SK-N-SH (cell line): ENCODE measurements around the gene MEPCE. TPM values are rescaled to one million over a fixed set of nuclear protein-coding genes. Genes with fewer than 3 reads are reported as not detected.

Experiments
- CTCF ChIA-PET: fragments of 300-600, 350-600 bp; formaldehyde crosslinking; extraction: SDS; loops from one replicate; lab custom pipeline; 2021; lab: Yijun Ruan, JAX
- POLR2A ChIA-PET: fragments of 350-600 bp; sonication (Branson Sonifier 250); formaldehyde crosslinking; extraction: SDS; loops from one replicate; lab custom pipeline; 2020; ENCODE audit warnings: antibody characterized with exemption, inconsistent platforms; lab: Yijun Ruan, JAX
- DNase-seq: peaks from one replicate; pipeline ENCODE4 v3.0.0; 2012
- H2AFZ ChIP-seq: fragments of 200-600 bp; sonication (generic); 2 replicates; pipeline ENCODE4 v1.8.1; 2016; ENCODE audit warnings: antibody characterized with exemption, mild to moderate bottlenecking, low read depth
- H3F3A ChIP-seq: fragments of 200-600 bp; sonication (generic); replicated peaks from 2 replicates; pipeline ENCODE3; 2016; ENCODE audit warnings: antibody characterized with exemption, mild to moderate bottlenecking; ENCODE audit not compliant: insufficient read depth
- H3K27ac ChIP-seq, 2 experiments: fragments of 200-500 bp in 1 of 2; fragments of 200-600 bp in 1 of 2; sonication (Bioruptor generic) in 1 of 2; sonication (generic), shearing (Covaris generic) in 1 of 2; 2 replicates each; pipeline versions ENCODE4 v1.5.1 to v1.6.1; 2014 to 2016; ENCODE audit warnings: low read depth in 2 of 2, inconsistent platforms in 1 of 2, low read length in 1 of 2, mild to moderate bottlenecking in 1 of 2, mixed read lengths in 1 of 2
- H3K27me3 ChIP-seq: fragments of 200-600 bp; sonication (generic), shearing (Covaris generic); 2 replicates; pipeline ENCODE4 v1.6.1; 2016; ENCODE audit warnings: mixed run types; ENCODE audit not compliant: insufficient read depth
- H3K36me3 ChIP-seq, 2 experiments: fragments of 200-500 bp in 1 of 2; fragments of 200-600 bp in 1 of 2; sonication (Bioruptor generic) in 1 of 2; sonication (generic) in 1 of 2; replicated peaks in 1 of 2; 2 replicates each; pipeline versions ENCODE3 to v1.5.1; 2014 to 2016; ENCODE audit warnings: low read length in 1 of 2, mild to moderate bottlenecking in 1 of 2; ENCODE audit not compliant: insufficient read depth in 2 of 2, control insufficient read depth in 1 of 2
- H3K4me1 ChIP-seq, 2 experiments: fragments of 200-500 bp in 1 of 2; fragments of 200-600 bp in 1 of 2; sonication (Bioruptor generic) in 1 of 2; sonication (generic), shearing (Covaris generic) in 1 of 2; 2 replicates each; pipeline versions ENCODE4 v1.5.1 to v1.6.1; 2014 to 2016; ENCODE audit warnings: low read depth in 1 of 2, low read length in 1 of 2, mixed run types in 1 of 2; ENCODE audit not compliant: insufficient read depth in 2 of 2, control insufficient read depth in 1 of 2
- H3K4me2 ChIP-seq: fragments of 200-600 bp; sonication (generic), shearing (Covaris generic); 2 replicates; pipeline ENCODE4 v1.6.1; 2017; ENCODE audit warnings: mixed run types
- H3K4me3 ChIP-seq, 2 experiments: fragments of 200-500 bp in 1 of 2; fragments of 200-600 bp in 1 of 2; sonication (Bioruptor generic) in 1 of 2; sonication (generic), shearing (Covaris generic) in 1 of 2; 2 replicates each; pipeline versions ENCODE4 v1.5.1 to v1.8.1; 2014 to 2016; ENCODE audit warnings: low read depth in 2 of 2, inconsistent platforms in 1 of 2, low read length in 1 of 2, mild to moderate bottlenecking in 1 of 2, mixed read lengths in 1 of 2, moderate library complexity in 1 of 2
- H3K79me2 ChIP-seq: fragments of 200-600 bp; sonication (generic); 2 replicates; pipeline ENCODE4 v1.8.1; 2017; ENCODE audit warnings: mild to moderate bottlenecking; ENCODE audit not compliant: insufficient read depth
- H3K9ac ChIP-seq: fragments of 200-600 bp; sonication (generic); 2 replicates; pipeline ENCODE4 v1.6.1; 2017; ENCODE audit warnings: mixed run types
- H3K9me2 ChIP-seq: fragments of 200-600 bp; sonication (generic); 2 replicates; pipeline ENCODE4 v1.6.1; 2017; ENCODE audit warnings: mixed run types
- H3K9me3 ChIP-seq: fragments of 200-600 bp; sonication (generic); 2 replicates; pipeline ENCODE4 v1.6.1; 2017; ENCODE audit warnings: mixed run types, mild to moderate bottlenecking, moderate library complexity
- H4K20me1 ChIP-seq: fragments of 200-600 bp; sonication (generic); 2 replicates; pipeline ENCODE4 v1.6.1; 2017; ENCODE audit warnings: mild to moderate bottlenecking, mixed run types; ENCODE audit not compliant: insufficient read depth
- ELF1 ChIP-seq: IDR thresholded peaks from 2 replicates; pipeline ENCODE4 v1.4.0; 2012
- EZH2phosphoT487 ChIP-seq: fragments of 200-600 bp; sonication (generic); IDR thresholded peaks from 2 replicates; pipeline ENCODE4 v1.6.1; 2017; ENCODE audit warnings: low read depth, mixed run types, mild to moderate bottlenecking, antibody characterized with exemption, moderate library complexity, borderline replicate concordance
- FOSL2 ChIP-seq: IDR thresholded peaks from 2 replicates; pipeline ENCODE4 v1.4.0; 2012; ENCODE audit warnings: low read depth, mild to moderate bottlenecking, moderate library complexity, borderline replicate concordance
- FOXJ3 ChIP-seq: sonication (generic); formaldehyde crosslinking; IDR thresholded peaks from 2 replicates; pipeline ENCODE4 v1.5.1; 2020; ENCODE audit warnings: mild to moderate bottlenecking, missing genetic modification reagents
- FOXM1 ChIP-seq: IDR thresholded peaks from 2 replicates; pipeline ENCODE4 v1.4.0; 2012; ENCODE audit warnings: low read depth, mild to moderate bottlenecking
- GABPA ChIP-seq: IDR thresholded peaks from 2 replicates; pipeline ENCODE4 v1.4.0; 2012; ENCODE audit warnings: low read depth, mild to moderate bottlenecking
- GATA2 ChIP-seq: sonication (generic); formaldehyde crosslinking; IDR thresholded peaks from 2 replicates; pipeline ENCODE4 v1.5.0; 2020; ENCODE audit warnings: mild to moderate bottlenecking, missing genetic modification reagents
- JUND ChIP-seq: IDR thresholded peaks from 2 replicates; pipeline ENCODE4 v1.4.0; 2012
- MEF2A ChIP-seq: IDR thresholded peaks from 2 replicates; pipeline ENCODE4 v1.4.0; 2012; ENCODE audit warnings: low read depth, borderline replicate concordance
- MXI1 ChIP-seq: IDR thresholded peaks from 2 replicates; pipeline ENCODE4 v1.6.1; 2012; ENCODE audit warnings: mild to moderate bottlenecking, low read depth, low read length, improper control_type of control experiment
- NFIC ChIP-seq: IDR thresholded peaks from 2 replicates; pipeline ENCODE4 v1.4.0; 2012; ENCODE audit warnings: borderline replicate concordance
- NRF1 ChIP-seq: IDR thresholded peaks from 2 replicates; pipeline ENCODE4 v1.6.1; 2012; ENCODE audit warnings: low read depth, mild to moderate bottlenecking, low read length
- POLR2AphosphoS5 ChIP-seq: IDR thresholded peaks from 2 replicates; pipeline ENCODE4 v1.6.1; 2012; ENCODE audit warnings: low read depth, low read length
- RAD21 ChIP-seq: IDR thresholded peaks from 2 replicates; pipeline ENCODE4 v1.6.1; 2012; ENCODE audit warnings: mild to moderate bottlenecking, low read length
- RCOR1 ChIP-seq: fragments of 150-350 bp; IDR thresholded peaks from 2 replicates; pipeline ENCODE4 v1.6.1; 2017; ENCODE audit warnings: antibody characterized with exemption, low read length
- RFX5 ChIP-seq: IDR thresholded peaks from 2 replicates; pipeline ENCODE4 v1.6.1; 2012; ENCODE audit warnings: mild to moderate bottlenecking, improper control_type of control experiment, low read length
- RXRA ChIP-seq: IDR thresholded peaks from 2 replicates; pipeline ENCODE4 v1.4.0; 2012; ENCODE audit warnings: low read depth, mild to moderate bottlenecking, borderline replicate concordance
- SIN3A ChIP-seq: IDR thresholded peaks from 2 replicates; pipeline ENCODE4 v1.6.1; 2012; ENCODE audit warnings: low read depth, mild to moderate bottlenecking, low read length, moderate library complexity, borderline replicate concordance
- SMC3 ChIP-seq: IDR thresholded peaks from 2 replicates; pipeline ENCODE4 v1.6.1; 2012; ENCODE audit warnings: low read depth, low read length, improper control_type of control experiment
- TAF1 ChIP-seq: IDR thresholded peaks from 2 replicates; pipeline ENCODE4 v1.6.1; 2012; ENCODE audit warnings: low read depth, mild to moderate bottlenecking, low read length, moderate library complexity, borderline replicate concordance
- TCF12 ChIP-seq: IDR thresholded peaks from 2 replicates; pipeline ENCODE4 v1.4.0; 2012
- TEAD4 ChIP-seq: IDR thresholded peaks from 2 replicates; pipeline ENCODE4 v1.4.0; 2012; ENCODE audit warnings: mild to moderate bottlenecking, borderline replicate concordance; ENCODE audit not compliant: insufficient read depth
- USF2 ChIP-seq: fragments of 150-350 bp; IDR thresholded peaks from 2 replicates; pipeline ENCODE4 v1.6.1; 2017; ENCODE audit warnings: antibody characterized with exemption, low read length, low read depth, borderline replicate concordance
- YY1 ChIP-seq: IDR thresholded peaks from 2 replicates; pipeline ENCODE4 v1.4.0; 2012; ENCODE audit warnings: low read depth, mild to moderate bottlenecking
- ZBTB33 ChIP-seq: IDR thresholded peaks from 2 replicates; pipeline ENCODE4 v1.4.0; 2012; ENCODE audit warnings: low read depth, borderline replicate concordance
- WGBS: methylation state at CpG from one replicate; pipeline ENCODE4 v1.1.6; 2017; ENCODE audit warnings: low lambda C conversion rate; 5-methylcytosine and 5-hydroxymethylcytosine counted together
- polyA plus RNA-seq, 3 experiments: library from polyadenylated mRNA; depleted of rRNA; stranded (reverse); fragments of >200 nt; gene quantifications; 2 replicates each; pipeline ENCODE4 v1.2.3, GENCODE V29; 2012
- TF ChIP-seq, protein P1 (sequence below): IDR thresholded peaks from 2 replicates; pipeline ENCODE4 v1.4.0; 2012; ENCODE audit warnings: low read depth
- TF ChIP-seq, protein P2 (sequence below): IDR thresholded peaks from 2 replicates; pipeline ENCODE4 v1.6.1; 2012; ENCODE audit warnings: mild to moderate bottlenecking, low read depth, low read length, moderate library complexity
- TF ChIP-seq, protein P3 (sequence below): IDR thresholded peaks from 2 replicates; pipeline ENCODE4 v1.4.0; 2012; ENCODE audit warnings: low read depth, borderline replicate concordance

MEPCE gene
- polyA plus RNA-seq, 1 of the 3 experiments (the other 2 are of a cell fraction): 20.2 TPM

GRCh38 chr7:100465702-100466311 is 36.2 kb downstream of the MEPCE start:
- no peak overlapping the region for H2AFZ ChIP-seq
- no peak overlapping the region for H3K9ac ChIP-seq
- ChIA-PET CTCF (interaction anchor here (0.6 to 11.9 kb wide), 37 partner anchors 9 to 366 kb away, joined by 3 to 398 read pairs (median 5); partner anchors contain the start of genes NYAP1, PCOLCE and TSC22D4), POLR2A (interaction anchor here (0.7 to 1.3 kb wide), 4 partner anchors 13 to 83 kb away, joined by 3 to 4 read pairs (median 4); partner anchors contain the start of gene TSC22D4)
- DNase-seq: peak; percentile 98
- no peak overlapping the region for H3K4me3 ChIP-seq
- no peaks in the 10 kb centered on the region for H3K27me3 ChIP-seq
- H3K4me1 ChIP-seq: peaks cover 3 to 15% of the 10 kb centered on the region in 2 experiments; a peak in 3 of 4 replicates
- H3K9me2 ChIP-seq: no peaks in the 10 kb centered on the region
- H3K36me3 ChIP-seq: peaks cover 0 to 4% of the 10 kb centered on the region in 2 experiments
- 20% methylated on average over 8 of the region's 17 CpGs for WGBS
- H3K9me3 ChIP-seq: no peaks in the 10 kb centered on the region
- no peaks in the 10 kb centered on the region for H3K79me2 ChIP-seq
- peaks cover 12% of the 10 kb centered on the region for H3F3A ChIP-seq
- peak overlapping the region in 1 of 2 experiments; percentile 1; a peak in 1 of 4 replicates for H3K27ac ChIP-seq
- H4K20me1 ChIP-seq: no peaks in the 10 kb centered on the region
- no peak overlapping the region; the same call in 1 of the 2 replicates for H3K4me2 ChIP-seq
- peak; percentile 39 for TF ChIP-seq POLR2AphosphoS5
- TF ChIP-seq, protein P1, sequence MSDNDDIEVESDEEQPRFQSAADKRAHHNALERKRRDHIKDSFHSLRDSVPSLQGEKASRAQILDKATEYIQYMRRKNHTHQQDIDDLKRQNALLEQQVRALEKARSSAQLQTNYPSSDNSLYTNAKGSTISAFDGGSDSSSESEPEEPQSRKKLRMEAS: no peak
- TF ChIP-seq FOXM1: no peak
- peak; percentile 87 for TF ChIP-seq RAD21
- TF ChIP-seq ZBTB33: no peak
- TF ChIP-seq FOXJ3 (CRISPR knock-in tag): no peak
- no peak for TF ChIP-seq EZH2phosphoT487
- TF ChIP-seq RXRA: no peak
- TF ChIP-seq RFX5: no peak
- TF ChIP-seq TEAD4: no peak
- TF ChIP-seq NFIC: peak; percentile 81
- TF ChIP-seq MEF2A: no peak
- peak; percentile 69; the same call in 1 of the 2 replicates for TF ChIP-seq SIN3A
- peak; percentile 80 for TF ChIP-seq ELF1
- no peak for TF ChIP-seq NRF1
- TF ChIP-seq TAF1: peak; percentile 39; the same call in 1 of the 2 replicates
- TF ChIP-seq GATA2: no peak
- no peak for TF ChIP-seq FOSL2
- no peak for TF ChIP-seq JUND
- TF ChIP-seq, protein P2, sequence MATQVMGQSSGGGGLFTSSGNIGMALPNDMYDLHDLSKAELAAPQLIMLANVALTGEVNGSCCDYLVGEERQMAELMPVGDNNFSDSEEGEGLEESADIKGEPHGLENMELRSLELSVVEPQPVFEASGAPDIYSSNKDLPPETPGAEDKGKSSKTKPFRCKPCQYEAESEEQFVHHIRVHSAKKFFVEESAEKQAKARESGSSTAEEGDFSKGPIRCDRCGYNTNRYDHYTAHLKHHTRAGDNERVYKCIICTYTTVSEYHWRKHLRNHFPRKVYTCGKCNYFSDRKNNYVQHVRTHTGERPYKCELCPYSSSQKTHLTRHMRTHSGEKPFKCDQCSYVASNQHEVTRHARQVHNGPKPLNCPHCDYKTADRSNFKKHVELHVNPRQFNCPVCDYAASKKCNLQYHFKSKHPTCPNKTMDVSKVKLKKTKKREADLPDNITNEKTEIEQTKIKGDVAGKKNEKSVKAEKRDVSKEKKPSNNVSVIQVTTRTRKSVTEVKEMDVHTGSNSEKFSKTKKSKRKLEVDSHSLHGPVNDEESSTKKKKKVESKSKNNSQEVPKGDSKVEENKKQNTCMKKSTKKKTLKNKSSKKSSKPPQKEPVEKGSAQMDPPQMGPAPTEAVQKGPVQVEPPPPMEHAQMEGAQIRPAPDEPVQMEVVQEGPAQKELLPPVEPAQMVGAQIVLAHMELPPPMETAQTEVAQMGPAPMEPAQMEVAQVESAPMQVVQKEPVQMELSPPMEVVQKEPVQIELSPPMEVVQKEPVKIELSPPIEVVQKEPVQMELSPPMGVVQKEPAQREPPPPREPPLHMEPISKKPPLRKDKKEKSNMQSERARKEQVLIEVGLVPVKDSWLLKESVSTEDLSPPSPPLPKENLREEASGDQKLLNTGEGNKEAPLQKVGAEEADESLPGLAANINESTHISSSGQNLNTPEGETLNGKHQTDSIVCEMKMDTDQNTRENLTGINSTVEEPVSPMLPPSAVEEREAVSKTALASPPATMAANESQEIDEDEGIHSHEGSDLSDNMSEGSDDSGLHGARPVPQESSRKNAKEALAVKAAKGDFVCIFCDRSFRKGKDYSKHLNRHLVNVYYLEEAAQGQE: no peak
- TF ChIP-seq USF2: no peak
- TF ChIP-seq MXI1: peak; percentile 55
- TF ChIP-seq RCOR1: no peak
- no peak for TF ChIP-seq YY1
- TF ChIP-seq, protein P3, sequence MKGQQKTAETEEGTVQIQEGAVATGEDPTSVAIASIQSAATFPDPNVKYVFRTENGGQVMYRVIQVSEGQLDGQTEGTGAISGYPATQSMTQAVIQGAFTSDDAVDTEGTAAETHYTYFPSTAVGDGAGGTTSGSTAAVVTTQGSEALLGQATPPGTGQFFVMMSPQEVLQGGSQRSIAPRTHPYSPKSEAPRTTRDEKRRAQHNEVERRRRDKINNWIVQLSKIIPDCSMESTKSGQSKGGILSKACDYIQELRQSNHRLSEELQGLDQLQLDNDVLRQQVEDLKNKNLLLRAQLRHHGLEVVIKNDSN: no peak
- TF ChIP-seq SMC3: peak; percentile 73
- TF ChIP-seq GABPA: no peak
- peak; percentile 39; the same call in 1 of the 2 replicates for TF ChIP-seq TCF12
